SK-N-SH (cell line): ENCODE results near the gene SLC23A1. TPM values are rescaled to one million over a fixed set of nuclear protein-coding genes. Genes with fewer than 3 reads are reported as not detected.

Experiments
- CTCF ChIA-PET: fragments of 300-600, 350-600 bp; formaldehyde crosslinking; extraction: SDS; loops from one replicate; lab custom pipeline; 2021; lab: Yijun Ruan, JAX
- POLR2A ChIA-PET: fragments of 350-600 bp; sonication (Branson Sonifier 250); formaldehyde crosslinking; extraction: SDS; loops from one replicate; lab custom pipeline; 2020; ENCODE audit warnings: antibody characterized with exemption, inconsistent platforms; lab: Yijun Ruan, JAX
- DNase-seq: peaks from one replicate; pipeline ENCODE4 v3.0.0; 2012
- H2AFZ ChIP-seq: fragments of 200-600 bp; sonication (generic); 2 replicates; pipeline ENCODE4 v1.8.1; 2016; ENCODE audit warnings: antibody characterized with exemption, mild to moderate bottlenecking, low read depth
- H3F3A ChIP-seq: fragments of 200-600 bp; sonication (generic); replicated peaks from 2 replicates; pipeline ENCODE3; 2016; ENCODE audit warnings: antibody characterized with exemption, mild to moderate bottlenecking; ENCODE audit not compliant: insufficient read depth
- H3K27ac ChIP-seq, 2 experiments: fragments of 200-500 bp in 1 of 2; fragments of 200-600 bp in 1 of 2; sonication (Bioruptor generic) in 1 of 2; sonication (generic), shearing (Covaris generic) in 1 of 2; 2 replicates each; pipeline versions ENCODE4 v1.5.1 to v1.6.1; 2014 to 2016; ENCODE audit warnings: low read depth in 2 of 2, inconsistent platforms in 1 of 2, low read length in 1 of 2, mild to moderate bottlenecking in 1 of 2, mixed read lengths in 1 of 2
- H3K27me3 ChIP-seq: fragments of 200-600 bp; sonication (generic), shearing (Covaris generic); 2 replicates; pipeline ENCODE4 v1.6.1; 2016; ENCODE audit warnings: mixed run types; ENCODE audit not compliant: insufficient read depth
- H3K36me3 ChIP-seq, 2 experiments: fragments of 200-500 bp in 1 of 2; fragments of 200-600 bp in 1 of 2; sonication (Bioruptor generic) in 1 of 2; sonication (generic) in 1 of 2; replicated peaks in 1 of 2; 2 replicates each; pipeline versions ENCODE3 to v1.5.1; 2014 to 2016; ENCODE audit warnings: low read length in 1 of 2, mild to moderate bottlenecking in 1 of 2; ENCODE audit not compliant: insufficient read depth in 2 of 2, control insufficient read depth in 1 of 2
- H3K4me1 ChIP-seq, 2 experiments: fragments of 200-500 bp in 1 of 2; fragments of 200-600 bp in 1 of 2; sonication (Bioruptor generic) in 1 of 2; sonication (generic), shearing (Covaris generic) in 1 of 2; 2 replicates each; pipeline versions ENCODE4 v1.5.1 to v1.6.1; 2014 to 2016; ENCODE audit warnings: low read depth in 1 of 2, low read length in 1 of 2, mixed run types in 1 of 2; ENCODE audit not compliant: insufficient read depth in 2 of 2, control insufficient read depth in 1 of 2
- H3K4me2 ChIP-seq: fragments of 200-600 bp; sonication (generic), shearing (Covaris generic); 2 replicates; pipeline ENCODE4 v1.6.1; 2017; ENCODE audit warnings: mixed run types
- H3K4me3 ChIP-seq, 2 experiments: fragments of 200-500 bp in 1 of 2; fragments of 200-600 bp in 1 of 2; sonication (Bioruptor generic) in 1 of 2; sonication (generic), shearing (Covaris generic) in 1 of 2; 2 replicates each; pipeline versions ENCODE4 v1.5.1 to v1.8.1; 2014 to 2016; ENCODE audit warnings: low read depth in 2 of 2, inconsistent platforms in 1 of 2, low read length in 1 of 2, mild to moderate bottlenecking in 1 of 2, mixed read lengths in 1 of 2, moderate library complexity in 1 of 2
- H3K79me2 ChIP-seq: fragments of 200-600 bp; sonication (generic); 2 replicates; pipeline ENCODE4 v1.8.1; 2017; ENCODE audit warnings: mild to moderate bottlenecking; ENCODE audit not compliant: insufficient read depth
- H3K9ac ChIP-seq: fragments of 200-600 bp; sonication (generic); 2 replicates; pipeline ENCODE4 v1.6.1; 2017; ENCODE audit warnings: mixed run types
- H3K9me2 ChIP-seq: fragments of 200-600 bp; sonication (generic); 2 replicates; pipeline ENCODE4 v1.6.1; 2017; ENCODE audit warnings: mixed run types
- H3K9me3 ChIP-seq: fragments of 200-600 bp; sonication (generic); 2 replicates; pipeline ENCODE4 v1.6.1; 2017; ENCODE audit warnings: mixed run types, mild to moderate bottlenecking, moderate library complexity
- H4K20me1 ChIP-seq: fragments of 200-600 bp; sonication (generic); 2 replicates; pipeline ENCODE4 v1.6.1; 2017; ENCODE audit warnings: mild to moderate bottlenecking, mixed run types; ENCODE audit not compliant: insufficient read depth
- ELF1 ChIP-seq: IDR thresholded peaks from 2 replicates; pipeline ENCODE4 v1.4.0; 2012
- EZH2phosphoT487 ChIP-seq: fragments of 200-600 bp; sonication (generic); IDR thresholded peaks from 2 replicates; pipeline ENCODE4 v1.6.1; 2017; ENCODE audit warnings: low read depth, mixed run types, mild to moderate bottlenecking, antibody characterized with exemption, moderate library complexity, borderline replicate concordance
- JUND ChIP-seq: IDR thresholded peaks from 2 replicates; pipeline ENCODE4 v1.4.0; 2012
- MEF2A ChIP-seq: IDR thresholded peaks from 2 replicates; pipeline ENCODE4 v1.4.0; 2012; ENCODE audit warnings: low read depth, borderline replicate concordance
- MXI1 ChIP-seq: IDR thresholded peaks from 2 replicates; pipeline ENCODE4 v1.6.1; 2012; ENCODE audit warnings: mild to moderate bottlenecking, low read depth, low read length, improper control_type of control experiment
- NRF1 ChIP-seq: IDR thresholded peaks from 2 replicates; pipeline ENCODE4 v1.6.1; 2012; ENCODE audit warnings: low read depth, mild to moderate bottlenecking, low read length
- POLR2AphosphoS5 ChIP-seq: IDR thresholded peaks from 2 replicates; pipeline ENCODE4 v1.6.1; 2012; ENCODE audit warnings: low read depth, low read length
- RAD21 ChIP-seq: IDR thresholded peaks from 2 replicates; pipeline ENCODE4 v1.6.1; 2012; ENCODE audit warnings: mild to moderate bottlenecking, low read length
- REST ChIP-seq: IDR thresholded peaks from 2 replicates; pipeline ENCODE4 v1.6.1; 2012; ENCODE audit warnings: mild to moderate bottlenecking, low read depth, low read length, moderate library complexity
- RXRA ChIP-seq: IDR thresholded peaks from 2 replicates; pipeline ENCODE4 v1.4.0; 2012; ENCODE audit warnings: low read depth, mild to moderate bottlenecking, borderline replicate concordance
- ZBTB33 ChIP-seq: IDR thresholded peaks from 2 replicates; pipeline ENCODE4 v1.4.0; 2012; ENCODE audit warnings: low read depth, borderline replicate concordance
- WGBS: methylation state at CpG from one replicate; pipeline ENCODE4 v1.1.6; 2017; ENCODE audit warnings: low lambda C conversion rate; 5-methylcytosine and 5-hydroxymethylcytosine counted together
- polyA plus RNA-seq, 3 experiments: library from polyadenylated mRNA; depleted of rRNA; stranded (reverse); fragments of >200 nt; gene quantifications; 2 replicates each; pipeline ENCODE4 v1.2.3, GENCODE V29; 2012
- TF ChIP-seq, protein P1 (sequence below): fragments of 150-350 bp; IDR thresholded peaks from 2 replicates; pipeline ENCODE4 v1.6.1; 2017; ENCODE audit warnings: antibody characterized with exemption, low read length, low read depth, borderline replicate concordance
- TF ChIP-seq, protein P2 (sequence below): fragments of 150-350 bp; IDR thresholded peaks from 2 replicates; pipeline ENCODE4 v1.6.1; 2016; ENCODE audit warnings: mild to moderate bottlenecking, low read depth, low read length
- TF ChIP-seq, protein P3 (sequence below): IDR thresholded peaks from 2 replicates; pipeline ENCODE4 v1.4.0; 2012; ENCODE audit warnings: low read depth

Gene SLC23A1
- polyA plus RNA-seq, 1 of the 3 experiments (the other 2 are of a cell fraction): not detected

- Histone ChIP-seq H3K4me2 (no peak overlapping the region), H3K27me3 (no peaks in the 10 kb centered on the region), H3K9me3 (no peaks in the 10 kb centered on the region), H3K4me1 (peaks cover 0 to 23% of the 10 kb centered on the region in 2 experiments; a peak in 1 of 4 replicates), H2AFZ (no peak overlapping the region), H3K36me3 (no peaks in the 10 kb centered on the region), H3K27ac (no peak overlapping the region), H4K20me1 (no peaks in the 10 kb centered on the region), H3K9ac (no peak overlapping the region), H3K79me2 (no peaks in the 10 kb centered on the region), H3F3A (no peaks in the 10 kb centered on the region), H3K4me3 (no peak overlapping the region), H3K9me2 (no peaks in the 10 kb centered on the region)
- DNase-seq: no peak
- CTCF ChIA-PET: interaction anchor here (1.2 kb wide), 1 partner anchor 129 kb away, joined by 3 read pairs; no protein-coding TSS in a partner anchor
- WGBS: 90% methylated on average over 5 of the region's 9 CpGs
- no peak for TF ChIP-seq EZH2phosphoT487
- TF ChIP-seq JUND: no peak
- TF ChIP-seq RXRA: no peak
- TF ChIP-seq, protein P1, sequence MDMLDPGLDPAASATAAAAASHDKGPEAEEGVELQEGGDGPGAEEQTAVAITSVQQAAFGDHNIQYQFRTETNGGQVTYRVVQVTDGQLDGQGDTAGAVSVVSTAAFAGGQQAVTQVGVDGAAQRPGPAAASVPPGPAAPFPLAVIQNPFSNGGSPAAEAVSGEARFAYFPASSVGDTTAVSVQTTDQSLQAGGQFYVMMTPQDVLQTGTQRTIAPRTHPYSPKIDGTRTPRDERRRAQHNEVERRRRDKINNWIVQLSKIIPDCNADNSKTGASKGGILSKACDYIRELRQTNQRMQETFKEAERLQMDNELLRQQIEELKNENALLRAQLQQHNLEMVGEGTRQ: no peak
- no peak for TF ChIP-seq RAD21
- TF ChIP-seq, protein P2, sequence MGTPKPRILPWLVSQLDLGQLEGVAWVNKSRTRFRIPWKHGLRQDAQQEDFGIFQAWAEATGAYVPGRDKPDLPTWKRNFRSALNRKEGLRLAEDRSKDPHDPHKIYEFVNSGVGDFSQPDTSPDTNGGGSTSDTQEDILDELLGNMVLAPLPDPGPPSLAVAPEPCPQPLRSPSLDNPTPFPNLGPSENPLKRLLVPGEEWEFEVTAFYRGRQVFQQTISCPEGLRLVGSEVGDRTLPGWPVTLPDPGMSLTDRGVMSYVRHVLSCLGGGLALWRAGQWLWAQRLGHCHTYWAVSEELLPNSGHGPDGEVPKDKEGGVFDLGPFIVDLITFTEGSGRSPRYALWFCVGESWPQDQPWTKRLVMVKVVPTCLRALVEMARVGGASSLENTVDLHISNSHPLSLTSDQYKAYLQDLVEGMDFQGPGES: no peak
- TF ChIP-seq ELF1: no peak
- TF ChIP-seq, protein P3, sequence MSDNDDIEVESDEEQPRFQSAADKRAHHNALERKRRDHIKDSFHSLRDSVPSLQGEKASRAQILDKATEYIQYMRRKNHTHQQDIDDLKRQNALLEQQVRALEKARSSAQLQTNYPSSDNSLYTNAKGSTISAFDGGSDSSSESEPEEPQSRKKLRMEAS: no peak
- no peak for TF ChIP-seq REST
- no peak for TF ChIP-seq MEF2A
- no peak for TF ChIP-seq POLR2AphosphoS5
- no peak for TF ChIP-seq NRF1
- no peak for TF ChIP-seq ZBTB33
- no peak for TF ChIP-seq MXI1
- POLR2A ChIA-PET: no interaction called here
Observed at GRCh38 chr5:139384591-139385051, 1.5 kb upstream of the SLC23A1 start.
